ENCODE measurements around the gene CISTR. TPM values are rescaled to one million over a fixed set of nuclear protein-coding genes. Genes with fewer than 3 reads are reported as not detected.

Gene CISTR
- total RNA-seq, 1 experiment from 2014 or later, result not detected

DNA sequence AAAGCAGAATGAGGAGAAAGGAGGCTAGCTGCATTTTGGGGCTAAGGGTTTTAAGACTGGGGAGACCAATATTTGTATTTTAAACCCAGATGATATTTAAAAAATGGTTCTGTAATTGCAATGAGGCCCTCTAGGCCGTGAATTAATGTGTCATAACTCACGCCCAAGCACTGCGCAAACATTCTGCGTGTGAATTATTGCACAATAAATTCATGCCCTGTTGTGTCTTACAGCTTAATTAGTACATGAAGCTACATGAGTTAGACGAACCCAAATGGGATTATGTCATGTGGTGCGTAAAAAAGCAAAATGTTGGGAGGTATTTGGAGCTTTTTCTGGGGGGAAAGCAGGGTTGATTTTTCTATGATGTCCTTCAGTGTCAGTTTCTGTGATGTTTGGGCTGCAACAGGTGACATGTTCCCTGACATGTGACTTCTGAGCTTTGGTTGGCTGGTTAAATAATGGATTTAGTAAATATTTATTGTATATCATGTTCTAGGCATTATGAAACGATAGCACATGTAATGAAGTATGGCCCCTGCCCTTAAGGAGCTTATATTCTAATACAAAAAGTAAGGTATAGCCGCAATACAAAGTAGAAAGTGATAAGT is 30.4 kb upstream of the CISTR start:
- Histone ChIP-seq H3K4ac (ENCODE audit: low read depth, low read length) (no peak overlapping the region), H3K79me2 (ENCODE audit: insufficient read depth, low read length) (no peaks in the 10 kb centered on the region), H3K23me2 (ENCODE audit: insufficient read length, low read depth, low read length, poor library complexity, severe bottlenecking) (no peaks in the 10 kb centered on the region), H4K91ac (ENCODE audit: insufficient read length, low read depth, low read length) (no peak overlapping the region), H4K8ac (replicated peaks; ENCODE audit: insufficient read length, low read depth, low read length) (no peak overlapping the region), H3K18ac (ENCODE audit: insufficient read length, low read depth, low read length) (no peak overlapping the region), H3K23ac (ENCODE audit: insufficient read length, low read depth, low read length) (no peak overlapping the region), H3K27ac (ENCODE audit: insufficient read length, low read depth, low read length) (no peak overlapping the region), H2BK20ac (ENCODE audit: low read depth, low read length, poor library complexity, severe bottlenecking) (no peak overlapping the region), H2AK5ac (ENCODE audit: insufficient read length, low read length) (no peak overlapping the region), H2BK15ac (ENCODE audit: low read depth, low read length) (no peak overlapping the region), H3K4me2 (ENCODE audit: insufficient read depth, insufficient read length, low read length) (no peak overlapping the region), H3K9ac (ENCODE audit: extremely low read depth, insufficient read length, low read length) (no peak overlapping the region), H4K5ac (ENCODE audit: insufficient read length, low read depth, low read length) (no peak overlapping the region), H3K4me1 (ENCODE audit: insufficient read depth, low read length) (no peaks in the 10 kb centered on the region), H3K79me1 (ENCODE audit: insufficient read depth, low read depth, low read length, poor library complexity, severe bottlenecking) (no peaks in the 10 kb centered on the region), H2BK5ac (ENCODE audit: insufficient read length, low read length) (no peak overlapping the region), H2BK120ac (ENCODE audit: low read depth, low read length, poor library complexity, severe bottlenecking) (no peak overlapping the region), H3K14ac (ENCODE audit: insufficient read depth, low read length) (no peak overlapping the region), H3K9me3 (ENCODE audit: control insufficient read depth, low read depth, low read length) (no peaks in the 10 kb centered on the region), H3K27me3 (ENCODE audit: insufficient read depth, low read length) (no peaks in the 10 kb centered on the region), H4K20me1 (ENCODE audit: control insufficient read depth, insufficient read depth, insufficient read length) (no peaks in the 10 kb centered on the region), H2BK12ac (ENCODE audit: insufficient read length, low read depth, low read length) (no peak overlapping the region), H3K56ac (ENCODE audit: insufficient read length, low read depth, low read length) (no peak overlapping the region), H2AFZ (ENCODE audit: low read length) (no peak overlapping the region), H3T11ph (ENCODE audit: low read length) (no peak overlapping the region)
- TF ChIP-seq, protein P1, sequence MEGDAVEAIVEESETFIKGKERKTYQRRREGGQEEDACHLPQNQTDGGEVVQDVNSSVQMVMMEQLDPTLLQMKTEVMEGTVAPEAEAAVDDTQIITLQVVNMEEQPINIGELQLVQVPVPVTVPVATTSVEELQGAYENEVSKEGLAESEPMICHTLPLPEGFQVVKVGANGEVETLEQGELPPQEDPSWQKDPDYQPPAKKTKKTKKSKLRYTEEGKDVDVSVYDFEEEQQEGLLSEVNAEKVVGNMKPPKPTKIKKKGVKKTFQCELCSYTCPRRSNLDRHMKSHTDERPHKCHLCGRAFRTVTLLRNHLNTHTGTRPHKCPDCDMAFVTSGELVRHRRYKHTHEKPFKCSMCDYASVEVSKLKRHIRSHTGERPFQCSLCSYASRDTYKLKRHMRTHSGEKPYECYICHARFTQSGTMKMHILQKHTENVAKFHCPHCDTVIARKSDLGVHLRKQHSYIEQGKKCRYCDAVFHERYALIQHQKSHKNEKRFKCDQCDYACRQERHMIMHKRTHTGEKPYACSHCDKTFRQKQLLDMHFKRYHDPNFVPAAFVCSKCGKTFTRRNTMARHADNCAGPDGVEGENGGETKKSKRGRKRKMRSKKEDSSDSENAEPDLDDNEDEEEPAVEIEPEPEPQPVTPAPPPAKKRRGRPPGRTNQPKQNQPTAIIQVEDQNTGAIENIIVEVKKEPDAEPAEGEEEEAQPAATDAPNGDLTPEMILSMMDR (conservative IDR thresholded peaks at IDR 0.05), result no peak
- WGBS (ENCODE audit: extremely low coverage, insufficient read length, low lambda C conversion rate), result no CpG with 5 or more reads among the region's 8 CpGs
- no peak overlapping the region for H3K27ac Mint-ChIP-seq
- H3K9me3 Mint-ChIP-seq, result no peaks in the 10 kb centered on the region
- H3K27me3 Mint-ChIP-seq (ENCODE audit: low read depth), result peaks cover 66% of the 10 kb centered on the region
- peaks cover 4 to 10% of the 10 kb centered on the region in 2 experiments for H3K4me1 Mint-ChIP-seq
- no peak for DNase-seq
- H3K4me3 Mint-ChIP-seq, result no peak overlapping the region
- no peaks in the 10 kb centered on the region for H3K36me3 Mint-ChIP-seq (ENCODE audit: insufficient read depth in 1 of 3, low read depth in 3 of 3)
